ENCODE measurements around the gene PRAME.
"Not testable (repeated sequence)": the region's sequence is repeated elsewhere in the genome, so short reads cannot be mapped to it uniquely, and the experiment has no call there.

The PRAME gene

DNA sequence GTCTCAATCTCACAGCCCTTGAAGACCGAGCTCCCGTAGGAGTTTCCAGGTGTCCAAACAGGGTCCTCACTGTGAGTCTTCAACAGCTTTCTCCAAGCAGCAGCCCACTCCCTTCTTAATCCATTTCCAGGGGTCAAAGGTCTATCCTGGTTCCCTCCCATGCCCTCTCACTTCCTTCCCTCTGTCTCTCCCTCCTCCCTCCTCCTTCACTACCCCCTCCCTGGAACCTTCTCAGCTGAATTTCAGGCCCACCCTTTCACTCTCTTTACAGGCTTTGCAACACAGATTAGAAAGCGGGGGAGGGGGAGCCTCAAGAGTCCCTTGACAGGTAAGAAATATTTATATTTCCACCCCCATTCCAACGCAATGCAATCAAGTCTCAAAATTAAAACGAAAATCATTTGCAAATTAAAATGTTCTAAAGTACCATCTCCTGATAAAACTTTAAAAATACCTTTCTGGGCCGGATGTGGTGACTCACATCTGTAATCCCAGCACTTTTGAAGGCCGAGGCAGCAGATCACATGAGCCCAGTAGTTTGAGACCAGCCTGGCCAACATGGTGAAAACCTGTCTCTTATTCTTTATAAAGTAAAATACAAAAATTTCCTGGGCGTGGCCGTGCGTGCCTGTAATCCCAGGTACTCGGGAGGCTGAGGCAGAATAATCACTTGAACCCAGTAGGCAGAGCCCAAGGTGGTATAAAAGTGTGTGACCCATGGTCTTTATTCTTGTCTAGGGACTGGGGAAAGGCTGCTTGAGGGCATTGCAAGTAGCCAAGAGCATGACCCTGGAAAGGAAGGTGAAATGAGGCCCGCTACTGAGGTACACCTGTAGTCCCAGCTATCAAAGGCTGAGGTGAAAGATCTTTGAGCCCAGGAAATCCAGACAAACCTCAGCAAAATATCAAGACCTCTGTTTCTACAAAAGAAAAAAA is 38.1 kb downstream of the PRAME start:
- DNase-seq (ENCODE audit: low read depth), result no peak

DNA sequence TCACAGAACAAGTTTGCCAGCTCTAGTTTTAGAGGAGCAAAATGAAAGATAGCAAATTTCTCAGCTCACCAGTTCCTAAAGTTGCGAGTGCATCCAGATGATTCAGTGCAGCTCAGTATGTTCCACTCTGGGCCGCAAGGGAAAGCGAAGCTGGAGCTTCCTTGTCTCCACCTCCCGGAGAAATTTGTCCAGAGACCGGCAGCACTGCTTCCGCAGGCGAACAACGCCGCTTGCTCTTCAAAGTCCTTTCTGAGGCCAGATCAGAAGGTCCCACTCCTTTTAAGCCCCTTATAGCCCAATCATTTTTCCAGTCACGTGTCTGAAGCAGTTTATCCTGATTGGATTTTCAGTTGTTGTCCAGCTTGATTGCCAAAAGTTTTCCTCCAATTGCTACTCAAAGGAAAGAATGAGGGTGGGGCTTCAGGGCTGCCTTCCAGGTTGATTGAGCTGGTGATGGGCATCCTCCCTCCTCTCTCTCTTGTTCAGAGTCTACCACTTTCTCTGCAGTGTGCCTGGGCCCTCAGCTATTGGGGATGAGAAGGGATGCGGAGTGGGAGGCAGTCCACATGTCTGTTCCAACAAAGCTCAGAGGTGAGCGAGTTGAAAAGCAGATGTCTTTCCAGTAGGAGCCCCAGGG is 38.9 kb downstream of the PRAME start, which contains the start of gene ZNF280A:
ZNF280A (minus strand) TSS at position 251 of the 637 bp plus-strand sequence. CDS start 4,640 bp downstream, outside the sequence.
- DNase-seq (ENCODE audit: low read depth), result no peak

DNA sequence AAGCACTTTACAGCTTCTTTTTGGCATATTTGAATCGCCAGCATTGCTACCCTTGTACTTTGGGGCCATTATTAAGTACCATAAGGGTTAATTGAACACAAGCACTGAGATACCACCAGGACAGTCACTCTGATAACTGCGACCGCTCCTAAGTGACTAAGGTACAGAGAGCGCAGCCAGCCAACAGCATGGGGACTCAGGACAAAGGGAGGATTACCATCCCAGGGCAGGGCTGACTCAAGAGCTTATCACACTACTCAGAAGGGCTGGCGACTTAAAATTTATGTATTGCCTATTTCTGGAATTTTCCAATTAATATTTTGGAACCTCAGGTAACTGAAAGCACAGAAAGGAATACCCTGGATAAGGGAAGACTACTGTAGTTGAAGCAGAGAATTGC is 39.5 kb downstream of the PRAME start:
- no peak for DNase-seq (ENCODE audit: low read depth)

DNA sequence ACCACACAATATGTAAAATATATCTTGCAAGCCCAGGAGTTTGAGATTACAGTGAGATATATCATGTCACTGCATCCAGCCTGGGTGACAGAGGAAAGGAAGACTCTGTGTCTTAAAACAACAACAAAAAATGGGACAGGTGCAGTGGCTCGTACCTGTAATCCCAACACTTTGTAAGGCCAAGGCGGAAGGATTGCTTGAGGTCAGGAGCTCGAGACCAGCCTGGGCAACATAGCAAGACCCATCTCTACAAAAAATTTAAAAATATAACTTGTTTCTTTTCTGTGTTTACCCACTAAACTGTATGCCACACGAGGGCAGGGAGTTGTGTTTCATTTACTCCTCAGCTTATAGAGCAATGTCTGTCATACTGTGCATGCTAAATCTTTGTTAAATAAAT is 42.1 kb downstream of the PRAME start:
- DNase-seq (ENCODE audit: low read depth), result no peak

DNA sequence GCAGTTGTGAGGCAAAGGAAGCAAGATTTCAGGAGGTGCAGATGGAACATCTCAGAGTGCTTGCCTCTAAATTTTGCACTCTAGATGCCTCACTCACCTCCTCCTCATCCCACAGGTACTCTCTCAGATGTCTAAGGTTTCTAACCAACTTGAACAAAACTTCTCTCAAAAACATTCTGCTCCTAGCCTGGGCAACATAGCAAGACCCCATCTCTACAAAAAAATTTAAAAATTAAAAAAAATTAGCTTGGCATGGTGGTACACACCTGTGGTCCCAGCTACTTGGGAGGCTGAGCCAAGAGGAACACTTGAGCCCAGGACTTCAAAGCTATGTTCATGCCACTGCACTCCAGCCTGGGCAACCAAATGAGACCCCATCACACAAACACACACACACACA is 43.2 kb downstream of the PRAME start:
- DNase-seq (ENCODE audit: low read depth), result no peak

DNA sequence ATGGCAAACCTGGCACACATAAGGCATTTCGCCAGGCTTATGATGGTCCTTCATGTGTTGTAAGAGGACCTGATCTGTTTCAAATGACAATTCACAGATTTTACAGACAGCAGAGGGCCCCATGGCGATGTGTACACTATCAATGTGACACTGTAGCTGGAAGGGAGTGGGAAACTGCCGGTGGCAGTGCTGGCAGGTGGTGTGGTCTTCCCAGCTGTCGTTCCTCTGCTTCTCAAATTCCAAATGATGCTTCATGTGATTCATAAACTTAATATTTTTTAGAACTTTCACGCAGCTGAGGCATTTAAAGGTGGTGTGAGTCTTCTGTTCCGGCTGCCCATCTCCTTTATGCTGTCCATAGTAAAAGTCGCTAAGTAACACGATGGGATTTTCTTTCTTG is 44.6 kb downstream of the PRAME start:
- DNase-seq (ENCODE audit: low read depth), result not testable (repeated sequence)

DNA sequence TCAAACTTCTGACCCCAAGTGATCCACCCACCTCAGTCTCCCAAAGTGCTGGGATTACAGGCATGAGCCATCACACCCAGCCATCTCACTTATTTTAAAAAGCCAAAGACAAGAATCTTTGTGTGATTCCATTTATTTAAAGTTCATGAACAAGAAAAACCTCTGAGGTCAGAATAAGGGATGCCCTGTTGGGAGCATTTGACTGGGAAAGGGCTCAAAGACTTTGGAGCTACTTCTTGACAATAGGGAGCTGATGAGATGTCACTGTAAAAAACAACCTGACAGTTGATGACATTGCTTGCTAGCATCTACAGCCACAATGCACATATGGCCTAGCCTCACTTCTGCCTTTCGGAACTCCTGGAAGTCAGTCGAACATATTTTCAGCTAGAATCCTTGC is 45.4 kb downstream of the PRAME start:
- no peak for DNase-seq (ENCODE audit: low read depth)

DNA sequence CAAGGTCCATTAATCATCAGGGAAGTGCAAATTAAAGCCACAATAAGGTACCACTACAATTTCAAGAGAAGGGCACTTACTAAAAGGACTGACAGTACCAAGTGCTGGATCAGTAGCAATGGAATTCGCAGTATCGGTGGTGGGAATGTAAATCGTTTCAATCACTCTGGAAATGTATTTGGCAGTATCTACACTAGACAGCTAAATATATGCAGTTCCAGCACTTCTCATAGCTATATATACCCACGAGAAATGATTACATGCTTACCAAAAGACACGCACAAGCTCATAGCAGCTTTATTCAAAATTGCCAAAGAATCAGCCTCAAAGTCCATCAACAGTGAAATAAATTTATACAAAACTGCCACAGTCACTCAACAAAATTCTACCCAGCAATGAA is 46.1 kb downstream of the PRAME start:
- DNase-seq (ENCODE audit: low read depth), result no peak

DNA sequence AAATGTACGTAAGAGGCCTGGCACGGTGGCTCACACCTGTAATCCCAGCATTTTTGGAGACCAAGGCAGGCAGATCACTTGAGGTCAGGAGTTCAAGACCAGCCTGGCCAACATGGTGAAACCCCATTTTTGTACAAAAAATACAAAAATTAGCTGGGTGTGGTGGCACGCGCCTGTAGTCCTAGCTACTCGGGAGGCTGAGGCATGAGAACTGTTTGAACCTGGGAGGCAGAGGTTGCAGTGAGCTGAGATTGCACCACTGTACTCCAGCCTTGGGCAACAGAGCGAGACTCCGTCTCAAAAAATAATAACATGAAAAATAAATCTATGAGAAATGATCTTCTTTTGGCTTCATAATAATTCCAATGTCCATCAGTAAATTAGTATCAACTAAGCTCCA is 48.2 kb downstream of the PRAME start:
- DNase-seq (ENCODE audit: low read depth), result not testable (repeated sequence)

DNA sequence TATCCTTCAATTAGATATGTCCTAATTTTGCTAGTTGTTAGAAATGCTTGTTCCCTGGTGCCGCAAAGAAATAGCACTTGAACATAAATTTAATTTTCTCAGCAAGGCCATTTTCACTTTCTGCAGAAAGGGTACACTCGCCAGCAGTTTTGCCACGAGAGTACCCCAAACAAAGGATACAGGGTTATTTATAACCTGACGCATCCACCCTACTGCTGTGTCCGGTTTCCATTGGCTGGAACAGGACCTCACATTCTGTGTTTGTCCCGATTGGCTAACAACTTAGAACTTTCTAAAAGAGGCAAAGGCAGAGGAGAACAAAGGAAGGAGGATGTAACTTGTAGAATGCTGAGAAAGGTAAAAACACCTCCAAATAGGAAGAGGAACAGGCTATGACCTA is 49.2 kb downstream of the PRAME start:
- not testable (repeated sequence) for DNase-seq (ENCODE audit: low read depth)

DNA sequence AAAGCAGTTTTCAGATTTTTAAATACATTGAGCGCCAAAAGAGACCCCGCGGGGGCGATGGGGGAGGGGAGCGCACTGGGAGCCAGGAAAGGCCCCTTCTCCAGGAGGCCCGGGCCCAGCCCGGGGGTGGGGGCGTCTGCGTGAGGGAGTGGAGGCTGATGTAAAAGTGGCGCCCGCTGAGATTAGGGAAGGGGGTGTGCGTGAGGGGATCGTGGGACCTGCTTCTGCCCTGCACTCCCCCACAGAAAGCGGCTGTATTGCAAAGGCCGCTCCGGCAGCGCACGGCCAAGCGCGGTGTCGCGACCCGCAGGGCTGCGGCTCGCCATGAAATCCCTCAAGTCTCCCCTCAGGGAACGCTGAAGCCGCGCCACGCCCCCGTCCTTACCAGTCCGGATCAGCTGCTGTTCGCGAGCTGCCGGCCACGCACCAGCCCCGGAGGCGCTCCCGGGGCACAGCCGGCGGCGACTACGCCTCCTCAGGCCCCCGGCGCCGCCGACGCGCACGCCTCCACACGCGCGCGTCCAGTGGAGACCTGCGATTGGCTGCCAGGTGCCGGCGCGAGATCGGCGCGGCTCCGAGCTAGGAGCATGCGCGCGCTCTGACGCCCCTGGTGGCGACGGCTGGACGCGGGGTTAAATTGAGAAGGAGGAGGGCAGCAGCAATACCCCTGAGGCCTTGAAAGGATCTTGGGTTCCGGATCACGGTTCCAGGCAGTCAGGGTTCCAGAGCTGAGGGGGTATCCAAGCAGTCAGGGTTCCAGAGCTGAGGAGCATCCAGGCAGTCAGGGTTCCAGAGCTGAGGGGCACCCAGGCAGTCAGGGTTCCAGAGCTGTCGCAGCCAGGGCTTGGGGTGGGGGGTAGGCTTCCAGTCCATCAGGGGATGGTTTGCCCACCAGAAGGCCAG is 50.5 kb downstream of the PRAME start, which contains the start of gene ZNF280B:
ZNF280B (minus strand) TSS at position 469 of the 903 bp plus-strand sequence. CDS start 19,344 bp downstream, outside the sequence.
- DNase-seq (ENCODE audit: low read depth), result peak; percentile 68

DNA sequence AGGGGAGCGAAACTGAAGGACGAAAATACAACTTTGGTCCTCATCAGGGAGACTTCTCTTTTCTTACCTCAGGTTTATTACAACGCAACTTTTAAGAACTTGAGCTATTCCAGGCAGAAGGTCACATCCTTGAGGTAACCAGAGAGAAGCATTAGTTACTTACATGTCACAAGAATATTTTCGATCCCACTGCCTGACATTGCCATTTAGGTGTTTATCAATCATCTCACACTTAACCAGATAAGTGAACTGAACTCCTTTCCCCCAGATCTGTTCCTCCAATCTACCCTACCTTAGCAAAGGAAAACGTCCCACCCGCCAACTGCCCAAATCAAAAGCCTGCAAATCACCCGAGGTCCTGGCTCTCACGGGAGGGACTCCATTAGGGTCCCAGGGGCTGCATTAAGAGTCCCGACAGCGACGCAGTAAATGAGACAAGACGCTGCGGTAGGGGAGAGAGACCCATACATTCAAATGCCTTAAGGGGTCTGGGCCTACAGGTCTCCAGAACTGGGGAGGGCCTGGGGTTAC is 51.3 kb downstream of the PRAME start:
- DNase-seq (ENCODE audit: low read depth), result no peak

DNA sequence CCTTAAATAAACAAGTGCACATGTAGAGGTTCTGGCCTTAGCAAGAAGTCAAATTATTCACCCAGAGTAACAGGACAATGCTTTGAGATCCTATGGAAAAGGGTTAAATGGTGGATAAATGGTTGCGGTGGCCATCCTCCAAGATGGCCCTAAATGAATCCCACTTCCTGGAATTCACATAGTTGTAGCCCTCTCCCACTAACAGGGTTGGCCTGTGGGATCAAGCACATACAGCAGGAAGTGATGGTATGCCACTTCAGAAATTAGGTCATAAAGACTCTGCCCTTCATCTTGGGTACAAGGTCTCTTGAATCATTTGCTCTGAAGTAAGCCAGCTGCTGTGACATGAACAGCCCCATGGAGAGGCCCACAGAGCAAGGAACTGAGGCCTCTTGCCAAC is 52.3 kb downstream of the PRAME start:
- no peak for DNase-seq (ENCODE audit: low read depth)

DNA sequence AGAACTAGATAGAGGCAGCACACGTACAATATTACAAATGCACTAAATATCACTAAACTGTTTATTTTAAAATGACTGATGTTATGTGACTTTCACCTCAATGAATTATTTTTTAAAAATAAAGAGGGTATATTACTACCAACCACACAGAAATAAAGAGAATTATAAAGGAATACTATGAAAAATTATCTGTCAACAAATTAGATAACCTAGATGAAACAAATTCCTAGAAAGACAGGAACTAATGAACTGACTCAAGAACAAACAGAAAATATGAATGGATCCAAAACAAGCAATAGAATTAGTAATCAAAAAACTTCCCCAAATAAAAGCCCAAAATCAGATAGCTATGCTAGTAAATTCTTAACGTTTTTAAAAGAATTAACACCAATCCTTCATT is 60.8 kb downstream of the PRAME start:
- no peak for DNase-seq (ENCODE audit: low read depth)

Measured in T follicular helper cell (primary cell).